Endometrial microvascular endothelial cells (primary cell): ENCODE measurements around the gene ZNF398. TPM values are rescaled to one million over a fixed set of nuclear protein-coding genes. Genes with fewer than 3 reads are reported as not detected.

ENCODE experiments used
- in situ Hi-C: cut with HindIII; loops from 2 replicates; pipeline ENCODE4 v1.10.0; 2017; ENCODE audit warnings: low sequenced_read_pairs, low pct_unique_long_range_greater_than_20kb; ENCODE audit errors: inconsistent ontology term
- total RNA-seq: library from RNA; depleted of rRNA; stranded (reverse); fragments of >200 nt; gene quantifications from one replicate; pipeline ENCODE4 v1.2.3, GENCODE V29; 2015; ENCODE audit errors: inconsistent ontology term

ZNF398 gene
- total RNA-seq, 1 donor from 2014 or later = 11.7 TPM

- in situ Hi-C loops = no loop called here
Measured at GRCh38 chr7:149191851-149192250, 44.6 kb downstream of the ZNF398 start.

- in situ Hi-C loops = no loop called here
Measured at GRCh38 chr7:149194799-149195179, 47.5 kb downstream of the ZNF398 start.

- in situ Hi-C loops = no loop called here
Measured at GRCh38 chr7:149195180-149196150, 48.2 kb downstream of the ZNF398 start, which contains the start of gene ZNF282. Gene ZNF282, plus strand, starts transcription at chr7:149195546. Its CDS starts 44 bp downstream, at chr7:149195590.

GRCh38 chr7:149196151-149196704, 49.0 kb downstream of the ZNF398 start:
- in situ Hi-C loops = no loop called here

DNA sequence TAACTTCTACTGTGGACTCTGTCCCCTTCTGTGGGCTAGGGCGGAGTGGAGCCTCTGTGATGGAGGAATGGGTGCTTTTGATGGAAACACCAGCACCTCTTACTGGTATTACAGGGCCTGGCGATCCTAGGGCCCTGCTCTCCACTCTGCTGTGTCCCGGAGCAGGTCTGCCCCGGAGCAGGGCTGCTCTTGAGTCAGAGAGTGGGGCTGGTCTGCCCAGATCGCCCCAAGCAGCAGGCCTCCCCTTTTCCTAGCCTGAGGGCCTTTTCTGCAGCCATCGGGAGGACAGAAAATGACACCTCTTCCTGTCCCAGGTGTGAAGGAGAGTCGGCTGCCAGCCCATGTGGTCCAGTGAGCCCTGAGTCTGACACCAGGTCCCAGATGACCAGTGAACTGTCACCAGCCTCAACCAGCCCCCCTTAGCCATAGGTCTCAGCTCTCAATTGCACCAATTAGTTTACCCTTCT, 49.5 kb downstream of the ZNF398 start:
- in situ Hi-C loops = no loop called here

DNA sequence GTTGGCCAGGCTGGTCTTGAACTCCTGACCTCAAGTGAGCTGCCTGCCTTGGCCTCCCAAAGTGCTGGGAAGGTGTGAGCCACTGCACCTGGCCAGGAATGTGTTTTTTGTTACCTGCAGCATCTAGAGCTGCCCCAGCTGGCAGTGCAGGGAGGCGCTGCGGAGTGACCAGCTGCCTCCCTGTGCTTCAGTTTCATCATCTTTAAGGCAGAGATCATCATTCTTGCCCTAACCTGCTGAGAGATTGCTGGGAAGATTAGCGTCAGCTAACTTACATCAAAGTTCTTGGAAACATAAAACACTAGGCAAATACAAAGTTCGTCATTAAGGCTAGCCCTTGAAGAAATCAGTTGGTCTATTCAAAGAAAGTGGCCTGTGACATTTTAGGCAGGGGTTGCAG, 50.4 kb downstream of the ZNF398 start:
- in situ Hi-C loops = no loop called here

DNA sequence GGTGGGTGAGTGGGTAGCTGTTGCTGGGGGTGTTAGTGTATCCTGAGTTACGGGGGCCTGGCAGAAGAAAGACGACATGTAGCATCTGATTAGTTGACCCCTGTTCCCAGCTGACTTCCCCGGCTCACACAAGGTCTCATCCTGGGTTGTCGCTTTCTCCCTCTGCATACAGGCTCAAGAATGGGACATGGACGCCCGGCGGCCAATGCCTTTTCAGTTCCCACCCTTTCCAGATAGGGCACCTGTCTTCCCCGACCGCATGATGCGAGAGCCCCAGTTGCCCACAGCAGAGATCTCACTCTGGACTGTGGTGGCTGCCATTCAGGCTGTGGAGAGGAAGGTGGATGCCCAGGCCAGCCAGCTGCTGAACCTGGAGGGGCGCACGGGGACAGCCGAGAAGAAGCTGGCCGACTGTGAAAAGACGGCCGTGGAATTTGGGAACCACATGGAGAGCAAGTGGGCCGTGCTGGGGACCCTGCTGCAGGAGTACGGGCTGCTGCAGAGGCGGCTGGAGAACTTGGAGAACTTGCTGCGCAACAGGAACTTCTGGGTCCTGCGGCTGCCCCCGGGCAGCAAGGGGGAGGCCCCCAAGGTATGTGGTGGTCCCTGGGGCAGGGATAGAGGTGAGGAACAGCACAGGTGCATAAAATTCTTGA, 51.0 kb downstream of the ZNF398 start:
- in situ Hi-C loops = no loop called here

DNA sequence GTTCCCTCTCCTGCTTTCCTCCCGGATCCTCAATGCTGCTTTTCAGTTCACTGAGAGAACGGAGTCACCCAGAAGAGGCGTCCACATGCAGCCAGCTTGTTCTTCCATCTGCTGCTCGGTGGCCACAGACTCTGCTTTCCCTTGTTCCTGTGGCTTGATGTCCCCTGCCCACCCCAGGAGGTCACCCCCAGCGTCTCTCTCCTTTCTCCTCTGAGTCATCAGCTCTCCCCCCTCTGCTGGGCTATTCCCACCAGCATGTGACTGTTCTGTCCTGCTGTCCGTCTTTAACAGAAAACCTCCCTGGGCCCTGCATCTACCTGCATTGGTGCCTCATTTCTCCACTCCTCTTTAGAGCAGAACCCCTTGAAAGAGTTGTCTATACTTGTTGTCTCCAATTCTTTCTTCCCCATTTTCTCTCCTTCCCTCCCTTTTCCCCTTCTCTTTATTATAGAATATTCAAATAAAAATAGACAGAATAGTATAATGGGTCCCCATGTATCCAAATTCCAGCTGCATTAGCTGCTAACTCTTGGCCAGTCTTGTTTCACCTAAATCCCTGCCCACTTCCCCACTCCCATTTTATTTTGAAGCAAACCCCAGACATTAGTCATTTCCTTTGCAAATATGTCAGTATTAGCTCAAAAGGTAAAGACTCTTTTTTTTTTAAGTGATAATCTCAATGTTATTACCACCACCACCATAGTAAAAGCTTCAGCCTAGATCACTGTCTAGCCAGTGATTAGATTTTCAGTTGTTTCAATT, 52.2 kb downstream of the ZNF398 start:
- in situ Hi-C loops = no loop called here

- in situ Hi-C loops = no loop called here
Measured at GRCh38 chr7:149202831-149203231, 55.6 kb downstream of the ZNF398 start.

- in situ Hi-C loops = no loop called here
Measured at GRCh38 chr7:149205690-149206381, 58.6 kb downstream of the ZNF398 start.

GRCh38 chr7:149207324-149208035, 60.2 kb downstream of the ZNF398 start:
- in situ Hi-C loops = no loop called here

GRCh38 chr7:149209518-149210269, 62.4 kb downstream of the ZNF398 start:
- in situ Hi-C loops = no loop called here

DNA sequence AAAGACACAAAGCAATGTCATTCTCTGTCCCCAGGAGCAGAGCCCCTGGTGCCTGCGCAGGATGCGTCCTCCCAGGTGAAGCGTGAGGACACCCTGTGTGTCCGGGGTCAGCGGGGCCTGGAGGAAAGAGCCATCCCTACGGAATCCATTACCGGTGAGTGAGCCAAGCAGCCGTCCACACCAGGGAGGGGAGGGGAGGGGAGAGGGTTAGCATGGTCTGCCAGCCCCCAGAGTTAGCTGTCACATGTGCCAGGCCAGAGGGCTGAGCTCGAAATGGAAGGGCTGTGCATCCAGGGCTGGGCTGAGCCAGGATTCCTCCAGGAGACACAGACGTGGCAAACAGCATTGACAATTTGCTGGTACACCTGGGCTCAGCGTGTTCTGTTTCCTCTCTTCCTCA, 63.3 kb downstream of the ZNF398 start:
- in situ Hi-C loops = no loop called here

DNA sequence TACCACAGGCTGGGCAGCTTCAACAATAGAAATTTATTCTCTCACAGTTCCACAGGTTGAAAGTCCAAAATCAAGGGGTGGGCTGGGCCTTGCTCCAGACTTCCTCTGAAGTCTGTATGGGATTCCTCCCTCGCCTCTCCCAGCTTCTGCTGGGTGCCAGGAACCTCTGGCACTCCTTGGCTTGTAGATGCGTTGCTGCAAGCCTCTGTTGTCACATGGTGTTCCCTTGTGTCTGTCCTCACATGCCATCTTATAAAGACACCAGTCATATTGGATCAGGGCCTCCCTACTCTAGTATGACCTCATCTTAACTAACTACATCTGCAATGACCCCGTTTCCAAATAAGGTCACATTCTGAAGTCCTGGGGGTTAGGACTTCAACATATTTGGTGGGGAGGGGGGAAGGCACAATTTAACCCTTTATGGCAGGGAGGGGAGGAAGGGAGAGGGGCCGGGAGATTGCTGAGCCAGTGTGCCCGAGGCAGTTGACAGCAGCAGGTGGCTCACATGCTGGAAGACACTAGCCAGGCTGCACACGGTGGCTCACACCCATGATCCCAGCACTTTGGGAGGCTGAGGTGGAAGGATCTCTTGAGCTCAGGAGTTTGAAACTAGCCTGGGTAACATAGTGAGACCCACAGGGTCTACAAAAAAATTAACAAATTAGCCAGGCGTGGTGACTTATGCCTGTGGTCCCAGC, 66.9 kb downstream of the ZNF398 start:
- in situ Hi-C loops = no loop called here

DNA sequence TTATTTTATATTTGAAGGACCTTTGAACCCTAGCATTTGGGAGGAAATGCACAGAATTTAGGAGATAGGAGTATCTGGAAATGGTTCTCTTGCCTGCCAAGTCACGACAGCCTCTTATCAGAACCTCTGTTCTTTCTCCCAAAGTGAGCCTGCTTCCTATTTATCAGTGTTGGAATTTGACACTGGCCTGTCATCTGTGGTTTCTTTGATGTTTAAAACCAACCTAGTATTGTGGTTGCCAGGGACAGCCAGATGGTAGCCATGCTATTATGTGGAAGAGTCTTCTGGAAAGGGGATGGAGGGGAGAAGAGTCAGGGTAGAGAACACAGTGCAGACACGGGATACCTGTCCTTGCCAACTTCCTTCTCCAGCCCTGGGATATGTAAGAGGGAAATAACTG, 69.1 kb downstream of the ZNF398 start:
- in situ Hi-C loops = no loop called here

DNA sequence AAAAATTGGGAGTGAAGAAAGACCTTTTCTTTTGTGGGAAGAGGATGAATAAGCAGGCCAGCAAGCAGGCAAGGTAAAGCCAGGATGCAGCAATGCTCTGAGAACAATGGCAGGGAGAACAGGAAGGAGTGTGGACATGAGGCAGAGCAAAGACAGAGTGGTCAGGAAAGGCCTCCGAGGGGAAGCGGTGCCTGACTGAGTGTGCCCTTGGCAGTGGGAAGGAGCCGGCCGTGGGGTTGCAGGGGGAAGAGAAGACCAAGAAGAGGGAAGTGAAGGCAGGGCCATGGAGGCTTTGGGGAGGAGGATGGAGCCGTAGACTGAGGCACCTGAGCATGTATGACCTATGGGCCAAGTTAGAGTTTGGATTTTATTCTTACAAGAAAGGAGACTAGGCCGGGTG, 70.3 kb downstream of the ZNF398 start:
- in situ Hi-C loops = no loop called here
